Vagina (tissue), 2 donors: Measurements from ENCODE around the gene DNAJC2.

ENCODE experiments used
- CTCF ChIP-seq, 3 experiments: fragments of 450-650 bp in 2 of 3; fragments of 200-600 bp in 1 of 3; sonication (generic) in 1 of 3; IDR thresholded peaks; one replicate each; pipeline ENCODE4 v1.5.1; 2017 to 2019; ENCODE audit warnings: antibody characterized with exemption in 3 of 3, mild to moderate bottlenecking in 2 of 3, moderate library complexity in 2 of 3
- POLR2A ChIP-seq, 2 donors: fragments of 450-650 bp; IDR thresholded peaks; one replicate each; pipeline ENCODE4 v1.6.1; 2017; ENCODE audit warnings: antibody characterized with exemption in 2 of 2, mild to moderate bottlenecking in 2 of 2, moderate library complexity in 2 of 2
- POLR2AphosphoS5 ChIP-seq, 2 donors: sonication (generic); formaldehyde crosslinking; IDR thresholded peaks; one replicate each; pipeline ENCODE4 v1.9.0; 2017; ENCODE audit warnings: antibody characterized with exemption in 2 of 2, mild to moderate bottlenecking in 2 of 2, low read depth in 1 of 2; ENCODE audit not compliant: insufficient read depth in 1 of 2

- no peak for TF ChIP-seq POLR2A (IDR thresholded peaks at IDR 0.05)
- TF ChIP-seq CTCF (IDR thresholded peaks at IDR 0.05): no peak
- TF ChIP-seq POLR2AphosphoS5 (IDR thresholded peaks at IDR 0.05; ENCODE audit: insufficient read depth in 1 of 2, low read depth in 1 of 2): no peak
Observed at GRCh38 chr7:103379270-103379975, 34.9 kb upstream of the DNAJC2 start.
